Neural progenitor cell (in vitro differentiated cells): ENCODE data around the gene H6PD. TPM values are rescaled to one million over a fixed set of nuclear protein-coding genes. Genes with fewer than 3 reads are reported as not detected.

Experiments
- DNase-seq: peaks from one replicate; pipeline ENCODE4 v3.0.0-alpha.2; 2016; ENCODE audit warnings: low spot score
- H2AFZ ChIP-seq: fragments of 200-600 bp; sonication (generic); replicated peaks from 2 replicates; pipeline ENCODE4 v1.6.1; 2016; ENCODE audit warnings: antibody characterized with exemption
- H3F3A ChIP-seq: fragments of 200-600 bp; sonication (generic); 2 replicates; pipeline ENCODE4 v1.6.1; 2016; ENCODE audit warnings: antibody characterized with exemption, low read depth
- H3K27ac ChIP-seq: fragments of 200-600 bp; sonication (generic); 2 replicates; pipeline ENCODE4 v1.5.1; 2016; ENCODE audit warnings: mild to moderate bottlenecking
- H3K27me3 ChIP-seq: fragments of 200-600 bp; sonication (generic); 2 replicates; pipeline ENCODE4 v1.6.1; 2016; ENCODE audit warnings: mild to moderate bottlenecking, moderate library complexity
- H3K36me3 ChIP-seq: fragments of 200-600 bp; sonication (generic); 2 replicates; pipeline ENCODE4 v1.5.1; 2016
- H3K4me1 ChIP-seq: fragments of 200-600 bp; sonication (generic); 2 replicates; pipeline ENCODE4 v1.6.1; 2016; ENCODE audit warnings: mixed run types
- H3K4me2 ChIP-seq: fragments of 200-600 bp; sonication (generic); 2 replicates; pipeline ENCODE4 v1.6.1; 2016
- H3K4me3 ChIP-seq: fragments of 200-600 bp; sonication (generic); 2 replicates; pipeline ENCODE4 v1.5.1; 2016
- H3K79me2 ChIP-seq: fragments of 200-600 bp; sonication (generic); 2 replicates; pipeline ENCODE4 v1.6.1; 2016; ENCODE audit warnings: low read depth
- H3K9ac ChIP-seq: fragments of 200-600 bp; sonication (generic); 2 replicates; pipeline ENCODE4 v1.6.1; 2016
- H3K9me3 ChIP-seq: fragments of 200-600 bp; sonication (generic); 2 replicates; pipeline ENCODE4 v1.5.1; 2016; ENCODE audit warnings: low read depth
- H4K20me1 ChIP-seq: fragments of 200-600 bp; sonication (generic); 2 replicates; pipeline ENCODE4 v1.6.1; 2016; ENCODE audit warnings: low read depth
- H3K27ac Mint-ChIP-seq: 3 replicates; pipeline ENCODE4 v1.8.0; 2021; ENCODE audit warnings: mixed read lengths
- H3K27me3 Mint-ChIP-seq: 2 replicates; pipeline ENCODE4 v1.8.0; 2022; ENCODE audit warnings: low read depth, mild to moderate bottlenecking, inconsistent platforms, moderate library complexity, mixed read lengths; ENCODE audit not compliant: insufficient read depth
- H3K36me3 Mint-ChIP-seq: 3 replicates; pipeline ENCODE4 v1.8.0; 2021; ENCODE audit warnings: mixed read lengths
- H3K4me1 Mint-ChIP-seq: 3 replicates; pipeline ENCODE4 v1.8.0; 2021; ENCODE audit warnings: mixed read lengths
- H3K4me3 Mint-ChIP-seq: 3 replicates; pipeline ENCODE4 v1.8.0; 2021; ENCODE audit warnings: mild to moderate bottlenecking, moderate library complexity, mixed read lengths
- H3K9me3 Mint-ChIP-seq: 3 replicates; pipeline ENCODE4 v1.8.0; 2020; ENCODE audit warnings: mixed read lengths
- EZH2 ChIP-seq: fragments of 200-600 bp; sonication (generic); IDR thresholded peaks from 2 replicates; pipeline ENCODE4 v1.6.1; 2017; ENCODE audit warnings: antibody characterized with exemption, mild to moderate bottlenecking, moderate library complexity
- EZH2phosphoT487 ChIP-seq: fragments of 200-600 bp; sonication (generic); IDR thresholded peaks from 2 replicates; pipeline ENCODE4 v1.6.1; 2017; ENCODE audit warnings: antibody characterized with exemption
- total RNA-seq: library from RNA; depleted of rRNA; stranded (reverse); fragments of >200 nt; gene quantifications from 2 replicates; pipeline ENCODE4 v1.2.3, GENCODE V29; 2015; ENCODE audit warnings: low replicate concordance
- TF ChIP-seq, protein P1 (sequence below): fragments of 200-600 bp; sonication (generic); IDR thresholded peaks from 2 replicates; pipeline ENCODE4 v1.5.1; 2017; ENCODE audit warnings: antibody characterized with exemption, mild to moderate bottlenecking

The H6PD gene
- total RNA-seq, 1 donor from 2014 or later: 6.0 TPM

DNA sequence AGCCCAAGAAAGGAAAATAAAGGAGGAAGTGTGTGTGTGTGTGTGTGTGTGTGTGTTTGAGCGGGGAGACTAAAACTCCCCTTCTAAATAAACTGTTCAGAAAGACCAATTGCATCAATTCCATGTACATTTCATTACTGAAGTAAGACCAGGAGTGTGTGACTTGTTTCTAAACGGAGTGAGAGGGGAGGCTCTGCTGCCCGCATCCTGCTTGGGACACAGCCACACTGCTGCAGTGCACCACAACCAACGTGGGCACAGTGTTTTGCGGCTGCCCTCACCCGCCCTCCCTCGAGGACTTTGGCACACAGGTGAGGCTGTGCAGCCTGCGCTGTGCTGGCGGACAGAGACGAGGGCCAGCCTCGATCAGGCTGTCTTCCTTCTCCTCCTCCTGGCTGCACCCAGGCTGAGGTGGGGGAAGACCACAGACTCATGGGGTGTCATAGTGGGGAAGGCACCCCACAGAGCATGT is 31.0 kb upstream of the H6PD start:
- H2AFZ ChIP-seq: no peak overlapping the region
- Mint-ChIP-seq H3K27ac (no peak overlapping the region), H3K9me3 (no peaks in the 10 kb centered on the region), H3K4me3 (no peak overlapping the region), H3K27me3 (peaks cover 57% of the 10 kb centered on the region), H3K36me3 (no peaks in the 10 kb centered on the region), H3K4me1 (peaks cover 29% of the 10 kb centered on the region)
- H4K20me1 ChIP-seq: peaks cover 14% of the 10 kb centered on the region
- DNase-seq: no peak
- peaks cover 65% of the 10 kb centered on the region for H3K27me3 ChIP-seq
- H3K4me2 ChIP-seq: no peak overlapping the region
- TF ChIP-seq EZH2 (no peak), EZH2phosphoT487 (no peak)
- TF ChIP-seq, protein P1, sequence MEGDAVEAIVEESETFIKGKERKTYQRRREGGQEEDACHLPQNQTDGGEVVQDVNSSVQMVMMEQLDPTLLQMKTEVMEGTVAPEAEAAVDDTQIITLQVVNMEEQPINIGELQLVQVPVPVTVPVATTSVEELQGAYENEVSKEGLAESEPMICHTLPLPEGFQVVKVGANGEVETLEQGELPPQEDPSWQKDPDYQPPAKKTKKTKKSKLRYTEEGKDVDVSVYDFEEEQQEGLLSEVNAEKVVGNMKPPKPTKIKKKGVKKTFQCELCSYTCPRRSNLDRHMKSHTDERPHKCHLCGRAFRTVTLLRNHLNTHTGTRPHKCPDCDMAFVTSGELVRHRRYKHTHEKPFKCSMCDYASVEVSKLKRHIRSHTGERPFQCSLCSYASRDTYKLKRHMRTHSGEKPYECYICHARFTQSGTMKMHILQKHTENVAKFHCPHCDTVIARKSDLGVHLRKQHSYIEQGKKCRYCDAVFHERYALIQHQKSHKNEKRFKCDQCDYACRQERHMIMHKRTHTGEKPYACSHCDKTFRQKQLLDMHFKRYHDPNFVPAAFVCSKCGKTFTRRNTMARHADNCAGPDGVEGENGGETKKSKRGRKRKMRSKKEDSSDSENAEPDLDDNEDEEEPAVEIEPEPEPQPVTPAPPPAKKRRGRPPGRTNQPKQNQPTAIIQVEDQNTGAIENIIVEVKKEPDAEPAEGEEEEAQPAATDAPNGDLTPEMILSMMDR: no peak
- no peaks in the 10 kb centered on the region for H3K36me3 ChIP-seq
- H3K79me2 ChIP-seq: no peaks in the 10 kb centered on the region
- peaks cover 25% of the 10 kb centered on the region for H3K4me1 ChIP-seq
- H3K27ac ChIP-seq: no peak overlapping the region
- no peaks in the 10 kb centered on the region for H3K9me3 ChIP-seq
- peaks cover 29% of the 10 kb centered on the region for H3F3A ChIP-seq
- no peak overlapping the region for H3K4me3 ChIP-seq
- H3K9ac ChIP-seq: no peak overlapping the region

DNA sequence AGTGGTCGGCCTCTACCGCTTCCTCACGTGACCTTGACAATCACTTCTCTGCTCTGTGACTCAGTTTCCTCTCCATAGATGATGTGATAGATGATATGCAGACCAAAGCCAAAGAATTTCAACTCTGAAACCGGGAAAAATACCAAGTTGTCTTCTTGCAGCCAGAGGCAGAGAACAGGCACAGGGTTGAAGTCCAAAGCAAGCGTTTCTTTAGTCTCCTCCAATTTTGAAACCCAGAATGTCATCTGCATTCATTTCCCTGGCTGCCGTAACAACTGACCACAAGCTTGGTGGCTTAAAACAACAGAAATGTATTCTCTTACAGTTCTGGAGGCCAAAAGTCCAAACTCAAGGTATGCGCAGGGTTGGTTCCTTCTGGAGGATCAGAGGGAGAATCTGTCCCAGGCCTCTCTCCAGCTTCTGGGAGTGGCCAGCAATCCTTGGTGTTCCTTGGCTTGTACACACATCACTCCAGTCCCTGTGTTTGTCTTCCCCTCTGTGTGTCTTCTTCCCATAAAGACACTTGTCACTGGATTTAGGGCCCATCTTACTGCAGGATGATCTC is 30.3 kb upstream of the H6PD start:
- peaks cover 29% of the 10 kb centered on the region for H3K4me1 Mint-ChIP-seq
- TF ChIP-seq, protein P1: no peak
- no peak for TF ChIP-seq EZH2
- TF ChIP-seq EZH2phosphoT487: no peak
- H3K4me3 ChIP-seq: no peak overlapping the region
- H3K4me2 ChIP-seq: no peak overlapping the region
- no peaks in the 10 kb centered on the region for H3K36me3 ChIP-seq
- H3K36me3 Mint-ChIP-seq: no peaks in the 10 kb centered on the region
- peaks cover 25% of the 10 kb centered on the region for H3K4me1 ChIP-seq
- peaks cover 14% of the 10 kb centered on the region for H4K20me1 ChIP-seq
- H2AFZ ChIP-seq: no peak overlapping the region
- H3K27me3 Mint-ChIP-seq: peaks cover 53% of the 10 kb centered on the region
- peak overlapping the region; percentile 37 for H3K4me3 Mint-ChIP-seq
- H3K79me2 ChIP-seq: no peaks in the 10 kb centered on the region
- H3K27ac ChIP-seq: no peak overlapping the region
- no peak overlapping the region for H3K27ac Mint-ChIP-seq
- no peaks in the 10 kb centered on the region for H3K9me3 ChIP-seq
- H3K9me3 Mint-ChIP-seq: no peaks in the 10 kb centered on the region
- DNase-seq: no peak
- no peak overlapping the region for H3K9ac ChIP-seq
- peaks cover 29% of the 10 kb centered on the region for H3F3A ChIP-seq
- H3K27me3 ChIP-seq: peaks cover 58% of the 10 kb centered on the region

- no peak overlapping the region for H3K9ac ChIP-seq
- no peaks in the 10 kb centered on the region for H3K79me2 ChIP-seq
- Mint-ChIP-seq H3K27me3 (peaks cover 38% of the 10 kb centered on the region), H3K4me1 (peaks cover 14% of the 10 kb centered on the region), H3K9me3 (no peaks in the 10 kb centered on the region), H3K4me3 (no peak overlapping the region), H3K36me3 (no peaks in the 10 kb centered on the region), H3K27ac (no peak overlapping the region)
- no peak overlapping the region for H3K4me2 ChIP-seq
- no peak overlapping the region for H2AFZ ChIP-seq
- no peak overlapping the region for H3K4me3 ChIP-seq
- H3K4me1 ChIP-seq: peaks cover 19% of the 10 kb centered on the region
- peaks cover 30% of the 10 kb centered on the region for H3K27me3 ChIP-seq
- H4K20me1 ChIP-seq: no peaks in the 10 kb centered on the region
- no peaks in the 10 kb centered on the region for H3K9me3 ChIP-seq
- H3F3A ChIP-seq: peaks cover 10% of the 10 kb centered on the region
- no peak for TF ChIP-seq EZH2phosphoT487
- TF ChIP-seq, protein P1: no peak
- H3K36me3 ChIP-seq: no peaks in the 10 kb centered on the region
- no peak overlapping the region for H3K27ac ChIP-seq
- DNase-seq: no peak
Observed at GRCh38 chr1:9207086-9207485, 27.5 kb upstream of the H6PD start.
